NT2/D1 (cell line): ENCODE data around the gene IL1RAP.

Experiments
- SUZ12 ChIP-seq: IDR thresholded peaks from 2 replicates; pipeline ENCODE4 v1.6.1; 2011; ENCODE audit not compliant: insufficient read length, insufficient read depth; ENCODE audit errors: extremely low read depth
- ZNF274 ChIP-seq: IDR thresholded peaks from 2 replicates; pipeline ENCODE4 v1.6.1; 2011; ENCODE audit warnings: mild to moderate bottlenecking, low read depth, low read length

GRCh38 chr3:190486908-190487607 lies 26.8 kb upstream of the IL1RAP start:
- TF ChIP-seq ZNF274 (no peak), SUZ12 (no peak)
